Fibroblast of pulmonary artery (primary cell): Measurements from ENCODE around the gene FRMD4A.

Source experiments
- DNase-seq: peaks from one replicate; pipeline ENCODE4 v3.0.0-alpha.2; 2010; ENCODE audit warnings: low read depth
- H3K4me3 ChIP-seq: replicated peaks from 2 replicates; pipeline ENCODE4 v1.5.1; 2011; ENCODE audit warnings: low read depth, mild to moderate bottlenecking, control low read depth, low read length, moderate library complexity
- CTCF ChIP-seq: IDR thresholded peaks from 2 replicates; pipeline ENCODE4 v1.5.1; 2011; ENCODE audit warnings: mild to moderate bottlenecking, control low read depth, low read length, inconsistent platforms; ENCODE audit errors: missing control alignments

FRMD4A gene

GRCh38 chr10:14184841-14185315 lies 145.8 kb downstream of the FRMD4A start:
- TF ChIP-seq CTCF = no peak
- DNase-seq = no peak
- no peak overlapping the region for H3K4me3 ChIP-seq

GRCh38 chr10:14182781-14183180 lies 147.9 kb downstream of the FRMD4A start:
- no peak for TF ChIP-seq CTCF

GRCh38 chr10:14181567-14181936 lies 149.2 kb downstream of the FRMD4A start:
- TF ChIP-seq CTCF = no peak
- H3K4me3 ChIP-seq = no peak overlapping the region
- no peak for DNase-seq

More at GRCh38 chr10:14182781-14183180, 147.9 kb downstream of the FRMD4A start:
- DNase-seq = no peak
- no peak overlapping the region for H3K4me3 ChIP-seq

- DNase-seq = no peak
- no peak for TF ChIP-seq CTCF
- H3K4me3 ChIP-seq = no peak overlapping the region
Measured at GRCh38 chr10:14180911-14181566, 149.7 kb downstream of the FRMD4A start.

GRCh38 chr10:14179251-14179650 lies 151.5 kb downstream of the FRMD4A start:
- no peak for TF ChIP-seq CTCF
- H3K4me3 ChIP-seq = no peak overlapping the region

GRCh38 chr10:14173706-14174594 lies 156.8 kb downstream of the FRMD4A start:
- no peak for DNase-seq
- no peak for TF ChIP-seq CTCF
- H3K4me3 ChIP-seq = peak overlapping the region; percentile 49

More at GRCh38 chr10:14179251-14179650, 151.5 kb downstream of the FRMD4A start:
- DNase-seq = no peak
